ENCODE results near the gene KNTC1. TPM values are rescaled to one million over a fixed set of nuclear protein-coding genes. Genes with fewer than 3 reads are reported as not detected.
"Not testable (repeated sequence)": the region's sequence is repeated elsewhere in the genome, so short reads cannot be mapped to it uniquely, and the experiment has no call there.

KNTC1 gene
- polyA plus RNA-seq, 1 donor (not counting 4 experiments of a cell fraction or from before 2014, with no cell fraction given): 18.6 TPM

DNA sequence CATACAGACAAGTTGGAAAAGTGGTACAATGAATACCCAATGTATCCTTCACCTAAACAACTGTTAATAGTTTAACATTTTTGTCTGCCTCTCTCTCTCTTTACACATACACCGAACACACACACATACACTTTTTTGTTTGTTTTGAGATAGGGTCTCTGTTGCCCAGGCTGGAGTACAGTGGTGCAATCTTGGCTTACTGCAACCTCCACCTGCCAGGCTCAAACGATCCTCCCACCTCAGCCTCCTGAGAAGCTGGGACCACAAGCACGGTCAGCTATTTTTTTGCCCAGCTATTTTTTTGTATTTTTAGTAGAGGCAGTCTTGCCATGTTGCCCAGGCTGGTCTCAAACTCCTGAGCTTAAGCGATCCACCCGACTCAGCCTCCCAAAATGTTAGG, 43.1 kb upstream of the KNTC1 start:
- peaks cover 12 to 26% of the 10 kb centered on the region in 2 experiments for H3K36me3 ChIP-seq (ENCODE audit: control insufficient read depth in 2 of 2, extremely low read depth in 1 of 2, insufficient read depth in 2 of 2, low read length in 2 of 2)
- FAIRE-seq (no peak), DNase-seq (ENCODE audit: low read depth, low spot score) (no peak)
- no peak overlapping the region for H3K4me3 ChIP-seq (ENCODE audit: control insufficient read depth in 2 of 3, extremely low read depth in 1 of 3, insufficient read depth in 2 of 3, low read depth in 1 of 3, low read length in 3 of 3)
- H3K9ac ChIP-seq (ENCODE audit: control insufficient read depth, extremely low read depth, insufficient read depth, low read length): no peak overlapping the region
- H3K27ac ChIP-seq (ENCODE audit: control insufficient read depth, insufficient read depth, low read length): no peak overlapping the region
- H3K4me2 ChIP-seq (ENCODE audit: control insufficient read depth, extremely low read depth, insufficient read depth, low read depth, low read length): no peak overlapping the region
- no peaks in the 10 kb centered on the region for H3K79me2 ChIP-seq (ENCODE audit: control insufficient read depth, insufficient read depth, low read length)
- H3K4me1 ChIP-seq (ENCODE audit: control insufficient read depth, extremely low read depth, insufficient read depth, low read length): no peaks in the 10 kb centered on the region
- H3K9me1 ChIP-seq (ENCODE audit: control insufficient read depth, extremely low read depth, insufficient read depth, low read length): no peaks in the 10 kb centered on the region
- no peaks in the 10 kb centered on the region for H4K20me1 ChIP-seq (ENCODE audit: control insufficient read depth, extremely low read depth, insufficient read depth, low read length)
- no peak for TF ChIP-seq EZH2 (IDR thresholded peaks at IDR 0.05; ENCODE audit: low read length)
- TF ChIP-seq, protein P1, sequence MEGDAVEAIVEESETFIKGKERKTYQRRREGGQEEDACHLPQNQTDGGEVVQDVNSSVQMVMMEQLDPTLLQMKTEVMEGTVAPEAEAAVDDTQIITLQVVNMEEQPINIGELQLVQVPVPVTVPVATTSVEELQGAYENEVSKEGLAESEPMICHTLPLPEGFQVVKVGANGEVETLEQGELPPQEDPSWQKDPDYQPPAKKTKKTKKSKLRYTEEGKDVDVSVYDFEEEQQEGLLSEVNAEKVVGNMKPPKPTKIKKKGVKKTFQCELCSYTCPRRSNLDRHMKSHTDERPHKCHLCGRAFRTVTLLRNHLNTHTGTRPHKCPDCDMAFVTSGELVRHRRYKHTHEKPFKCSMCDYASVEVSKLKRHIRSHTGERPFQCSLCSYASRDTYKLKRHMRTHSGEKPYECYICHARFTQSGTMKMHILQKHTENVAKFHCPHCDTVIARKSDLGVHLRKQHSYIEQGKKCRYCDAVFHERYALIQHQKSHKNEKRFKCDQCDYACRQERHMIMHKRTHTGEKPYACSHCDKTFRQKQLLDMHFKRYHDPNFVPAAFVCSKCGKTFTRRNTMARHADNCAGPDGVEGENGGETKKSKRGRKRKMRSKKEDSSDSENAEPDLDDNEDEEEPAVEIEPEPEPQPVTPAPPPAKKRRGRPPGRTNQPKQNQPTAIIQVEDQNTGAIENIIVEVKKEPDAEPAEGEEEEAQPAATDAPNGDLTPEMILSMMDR (optimal IDR thresholded peaks at IDR 0.05 in 1 of 3, IDR thresholded peaks at IDR 0.05 in 1 of 3, conservative IDR thresholded peaks at IDR 0.05 in 1 of 3; ENCODE audit: extremely low read depth in 1 of 3, insufficient read depth in 2 of 3, low read length in 3 of 3): no peak
- dilution Hi-C loops (cut with MboI; ENCODE audit: extremely low pct_ligation_motif_present, low sequenced_read_pairs): no loop called here
- H2AFZ ChIP-seq (ENCODE audit: control insufficient read depth, low read length): no peak overlapping the region
- no peaks in the 10 kb centered on the region for H3K27me3 ChIP-seq (ENCODE audit: control insufficient read depth, extremely low read depth, insufficient read depth, low read length)
- H3K9me3 ChIP-seq (ENCODE audit: control insufficient read depth, low read depth, low read length): no peaks in the 10 kb centered on the region

GRCh38 chr12:122484385-122484784, 42.7 kb upstream of the KNTC1 start:
- H3K9me1 ChIP-seq (ENCODE audit: control insufficient read depth, extremely low read depth, insufficient read depth, low read length); dilution Hi-C loops (cut with MboI; ENCODE audit: extremely low pct_ligation_motif_present, low sequenced_read_pairs); H3K27ac ChIP-seq (ENCODE audit: control insufficient read depth, insufficient read depth, low read length); H3K9ac ChIP-seq (ENCODE audit: control insufficient read depth, extremely low read depth, insufficient read depth, low read length); H4K20me1 ChIP-seq (ENCODE audit: control insufficient read depth, extremely low read depth, insufficient read depth, low read length); H3K79me2 ChIP-seq (ENCODE audit: control insufficient read depth, insufficient read depth, low read length); H3K4me1 ChIP-seq (ENCODE audit: control insufficient read depth, extremely low read depth, insufficient read depth, low read length); H3K4me3 ChIP-seq (ENCODE audit: control insufficient read depth in 2 of 3, extremely low read depth in 1 of 3, insufficient read depth in 2 of 3, low read depth in 1 of 3, low read length in 3 of 3); H2AFZ ChIP-seq (ENCODE audit: control insufficient read depth, low read length); H3K9me3 ChIP-seq (ENCODE audit: control insufficient read depth, low read depth, low read length); FAIRE-seq; H3K4me2 ChIP-seq (ENCODE audit: control insufficient read depth, extremely low read depth, insufficient read depth, low read depth, low read length); H3K27me3 ChIP-seq (ENCODE audit: control insufficient read depth, extremely low read depth, insufficient read depth, low read length); DNase-seq (ENCODE audit: low read depth, low spot score): not testable (repeated sequence)
- H3K36me3 ChIP-seq (ENCODE audit: control insufficient read depth in 2 of 2, extremely low read depth in 1 of 2, insufficient read depth in 2 of 2, low read length in 2 of 2): peaks cover 12 to 28% of the 10 kb centered on the region in 2 experiments

- H2AFZ ChIP-seq (ENCODE audit: control insufficient read depth, low read length); H3K4me1 ChIP-seq (ENCODE audit: control insufficient read depth, extremely low read depth, insufficient read depth, low read length); FAIRE-seq; H3K27me3 ChIP-seq (ENCODE audit: control insufficient read depth, extremely low read depth, insufficient read depth, low read length); H3K27ac ChIP-seq (ENCODE audit: control insufficient read depth, insufficient read depth, low read length); H3K4me2 ChIP-seq (ENCODE audit: control insufficient read depth, extremely low read depth, insufficient read depth, low read depth, low read length); H3K9me1 ChIP-seq (ENCODE audit: control insufficient read depth, extremely low read depth, insufficient read depth, low read length); H3K9me3 ChIP-seq (ENCODE audit: control insufficient read depth, low read depth, low read length); DNase-seq (ENCODE audit: low read depth, low spot score); dilution Hi-C loops (cut with MboI; ENCODE audit: extremely low pct_ligation_motif_present, low sequenced_read_pairs); H3K9ac ChIP-seq (ENCODE audit: control insufficient read depth, extremely low read depth, insufficient read depth, low read length); H3K79me2 ChIP-seq (ENCODE audit: control insufficient read depth, insufficient read depth, low read length); H3K4me3 ChIP-seq (ENCODE audit: control insufficient read depth in 2 of 3, extremely low read depth in 1 of 3, insufficient read depth in 2 of 3, low read depth in 1 of 3, low read length in 3 of 3); H4K20me1 ChIP-seq (ENCODE audit: control insufficient read depth, extremely low read depth, insufficient read depth, low read length): not testable (repeated sequence)
- peaks cover 13 to 30% of the 10 kb centered on the region in 2 experiments for H3K36me3 ChIP-seq (ENCODE audit: control insufficient read depth in 2 of 2, extremely low read depth in 1 of 2, insufficient read depth in 2 of 2, low read length in 2 of 2)
Observed at GRCh38 chr12:122486360-122486759, 40.7 kb upstream of the KNTC1 start.

All from keratinocyte (primary cell).